KG1 (cell line): Measurements from ENCODE around the gene UGT1A6.

Experiments
- DNase-seq: peaks from one replicate; lab custom pipeline; 2025; lab: John Stamatoyannopoulos, UW

The UGT1A6 gene

DNA sequence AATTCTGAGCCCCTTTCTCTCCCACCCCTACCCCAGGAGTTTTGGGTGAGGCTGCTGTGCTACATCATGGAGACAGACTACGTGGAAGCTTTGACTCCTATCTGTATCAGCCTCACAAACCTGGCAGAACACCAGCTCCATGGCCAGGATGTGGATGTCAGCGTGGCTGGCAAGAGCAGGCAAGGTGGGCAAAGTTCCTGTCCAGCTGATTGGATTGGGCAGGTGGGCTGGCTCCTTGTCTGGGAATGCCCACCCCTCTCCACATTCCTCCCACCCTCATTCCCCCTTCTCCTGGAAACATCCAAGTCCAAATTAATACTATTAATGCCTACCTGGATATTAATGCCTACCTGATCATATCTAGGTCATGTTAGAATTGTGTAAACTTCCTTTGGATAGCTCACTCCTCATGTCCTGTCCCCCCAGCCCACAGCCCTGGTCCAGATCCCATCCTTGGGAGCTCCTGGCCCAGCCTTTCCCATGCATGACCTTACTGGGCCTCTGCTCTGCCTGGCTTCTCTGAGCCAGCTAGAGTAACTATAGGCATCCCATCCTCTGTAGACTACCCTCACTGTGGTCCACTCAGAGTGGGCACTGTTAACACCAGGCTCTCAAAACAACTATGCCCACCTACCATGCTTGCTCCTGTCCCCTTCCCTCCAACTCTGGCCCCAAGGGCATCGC is 109.6 kb downstream of the UGT1A6 start:
- DNase-seq = no peak

- no peak for DNase-seq
Observed at GRCh38 chr2:233803292-233803911, 110.7 kb downstream of the UGT1A6 start.

DNA sequence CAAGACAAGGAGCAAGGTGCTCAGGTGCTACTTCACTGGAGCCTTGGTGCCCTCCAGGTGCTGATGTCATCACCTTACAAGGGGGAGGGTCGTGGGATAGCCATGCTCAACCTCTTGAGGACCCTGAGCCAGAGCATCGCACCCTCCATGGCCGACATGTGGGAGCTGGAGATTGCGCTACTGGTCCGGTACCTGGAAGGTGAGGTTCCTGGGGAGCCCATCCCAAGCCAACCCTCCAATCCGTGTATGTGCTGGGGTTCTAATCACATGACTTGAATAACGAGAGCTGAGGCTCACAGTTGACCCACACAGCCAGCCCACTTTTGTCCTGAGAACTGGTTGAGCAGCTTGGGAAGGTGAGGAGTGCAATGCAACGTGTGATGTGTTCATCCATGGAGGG is 111.3 kb downstream of the UGT1A6 start:
- no peak for DNase-seq

DNA sequence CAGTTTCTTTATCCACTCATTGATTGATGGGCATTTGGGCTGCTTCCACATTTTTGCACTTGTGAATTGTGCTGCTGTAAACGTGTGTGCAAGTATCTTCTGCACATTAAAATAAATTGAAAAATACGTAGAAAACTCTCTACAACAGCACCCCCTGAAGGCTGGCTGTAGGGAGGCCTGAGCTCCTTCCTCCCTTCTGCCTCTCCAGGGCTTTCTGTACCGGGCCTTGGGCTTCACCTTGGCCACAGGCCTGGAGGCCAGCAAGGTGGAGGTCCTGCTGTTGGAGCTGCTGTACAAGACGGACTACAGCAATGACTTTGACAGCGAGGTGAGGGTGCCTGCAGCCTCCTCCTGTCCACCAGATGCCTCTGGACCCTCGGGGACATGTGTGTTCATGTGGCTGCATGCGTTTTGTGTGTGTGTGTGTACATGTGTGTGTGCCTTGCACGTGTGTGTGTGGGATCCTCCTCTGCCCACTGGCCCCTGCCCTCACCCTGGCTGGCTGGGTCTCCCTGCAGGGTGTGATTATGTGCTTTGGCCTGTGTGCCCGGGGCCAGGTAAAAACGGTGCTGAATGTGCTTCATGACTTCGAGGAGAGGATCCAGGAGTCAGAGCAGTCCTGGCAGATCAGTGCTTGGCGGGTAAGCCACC is 114.7 kb downstream of the UGT1A6 start:
- DNase-seq = no peak

DNA sequence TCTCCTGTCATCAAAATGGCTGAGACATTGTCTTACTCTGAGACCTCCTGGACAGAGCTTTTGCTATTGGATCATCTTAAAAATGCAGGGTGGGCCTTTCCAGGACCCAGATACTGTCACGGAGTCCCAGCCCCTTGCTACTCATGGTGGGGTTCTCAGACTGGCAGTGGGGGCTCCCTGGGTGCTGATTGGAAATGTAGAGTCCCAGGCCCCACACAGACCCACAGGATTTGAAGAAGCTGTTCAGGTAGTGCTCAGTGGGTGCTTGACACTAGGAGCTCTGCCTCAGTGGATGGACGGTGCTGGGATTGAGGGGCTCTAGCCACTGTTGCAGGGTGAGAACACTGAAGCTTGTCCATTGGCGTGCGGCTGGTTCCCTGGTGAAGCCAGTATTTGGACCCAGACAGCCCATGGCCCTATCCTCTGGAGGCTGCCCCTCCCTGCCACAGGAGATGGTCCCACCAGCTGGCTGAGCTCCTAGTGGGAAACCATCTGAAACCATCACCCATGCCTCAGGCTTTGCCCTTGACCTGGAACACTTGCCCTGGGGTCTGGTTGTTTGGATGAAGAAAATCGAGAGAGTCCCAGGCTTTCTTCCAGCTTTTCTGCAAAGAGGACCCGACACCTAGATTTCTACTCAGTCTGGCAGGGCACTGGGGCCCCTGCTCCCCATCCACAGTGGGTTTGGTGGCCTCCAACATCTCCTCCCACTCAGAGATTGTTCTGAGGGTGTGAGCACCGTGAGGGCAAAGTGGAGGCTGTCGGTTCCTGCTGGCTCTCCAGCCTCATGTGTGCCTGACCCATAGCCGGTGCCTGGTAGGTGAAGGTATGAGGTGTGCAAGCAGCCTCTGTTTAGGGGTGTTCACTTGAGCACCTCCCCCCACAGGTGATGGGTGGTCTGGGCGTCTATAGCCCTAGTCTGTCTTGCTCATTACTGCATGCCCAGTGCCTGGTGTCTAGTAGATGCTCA is 115.6 kb downstream of the UGT1A6 start:
- DNase-seq = no peak

DNA sequence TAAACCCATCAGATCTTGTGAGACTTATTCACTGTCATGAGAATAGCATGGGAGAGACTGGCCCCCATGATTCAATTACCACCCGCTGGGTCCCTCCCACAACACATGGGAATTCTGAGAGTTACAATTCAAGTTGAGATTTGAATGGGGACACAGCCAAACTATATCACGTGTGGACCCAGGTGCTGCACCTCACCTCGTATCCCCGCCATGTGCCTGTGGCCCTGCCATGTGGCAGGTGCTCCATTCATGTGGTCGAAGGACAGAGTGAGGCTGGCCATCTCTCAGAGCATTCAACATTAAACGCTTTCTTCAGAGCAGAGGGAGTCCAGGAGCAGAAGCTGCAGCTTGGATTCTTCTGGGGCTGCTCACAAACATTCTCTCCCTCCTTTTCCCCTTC is 117.7 kb downstream of the UGT1A6 start:
- DNase-seq = no peak

- DNase-seq = no peak
Observed at GRCh38 chr2:233811087-233811486, 118.4 kb downstream of the UGT1A6 start.

DNA sequence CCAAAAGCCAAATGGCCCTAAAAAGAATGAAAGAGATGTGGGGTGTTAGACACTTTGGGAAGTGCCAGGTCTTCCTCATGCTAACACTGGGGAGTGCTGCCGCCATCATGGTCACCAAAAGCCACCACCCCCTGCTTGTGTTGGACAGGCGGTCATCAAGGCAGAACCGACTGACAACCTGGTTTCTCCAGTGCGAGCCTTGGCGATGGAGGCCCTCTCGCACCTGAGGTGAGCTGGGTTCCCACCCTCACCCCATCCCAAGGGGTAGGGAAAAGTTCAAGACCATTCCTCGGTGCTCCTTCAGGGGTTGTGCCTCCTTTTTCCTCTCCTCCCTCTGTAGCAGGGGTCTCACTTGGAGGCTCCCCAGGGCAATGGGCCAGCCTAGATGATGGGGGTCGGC is 119.0 kb downstream of the UGT1A6 start:
- DNase-seq = no peak

DNA sequence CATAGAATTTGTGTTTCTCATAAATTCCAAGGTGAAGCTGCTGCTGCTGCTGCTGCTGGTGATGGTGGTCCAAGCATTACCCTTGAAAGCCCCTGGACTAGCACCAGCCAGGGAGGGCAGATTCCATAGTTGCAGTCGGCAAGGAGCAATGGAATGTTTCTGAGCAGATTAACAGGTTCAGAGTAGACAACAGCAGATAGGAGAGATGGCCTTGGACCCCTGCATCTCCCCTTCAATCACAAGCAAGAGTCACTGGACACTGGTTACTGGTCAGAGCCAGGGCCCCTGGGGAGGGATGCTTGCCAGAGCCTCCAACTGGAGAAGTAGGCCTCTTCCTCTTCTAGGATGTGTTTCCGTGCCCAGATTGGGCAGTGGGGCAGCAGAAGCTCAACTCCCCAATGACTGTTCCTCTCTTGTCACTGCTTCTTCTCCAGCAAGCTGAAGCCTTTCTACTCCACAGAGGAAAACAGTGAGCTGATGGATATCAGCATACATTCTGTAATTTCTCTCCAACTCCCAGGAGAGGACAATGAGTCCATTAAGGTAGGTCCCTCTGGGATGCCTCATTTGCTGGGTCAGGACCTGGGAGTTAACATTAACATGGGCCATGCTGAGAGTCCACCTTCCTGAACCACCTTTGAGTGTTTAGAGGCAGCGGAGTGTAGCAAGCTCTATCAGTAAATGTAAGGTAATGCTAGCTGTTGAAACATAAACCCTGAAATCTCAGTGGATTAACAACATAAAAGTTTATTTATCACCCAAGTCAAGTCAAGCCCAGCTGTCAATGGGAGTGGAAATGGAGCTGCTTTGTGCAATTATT is 120.8 kb downstream of the UGT1A6 start:
- DNase-seq = no peak

- DNase-seq = no peak
Observed at GRCh38 chr2:233814056-233814835, 121.6 kb downstream of the UGT1A6 start.

GRCh38 chr2:233815861-233816260 is 123.2 kb downstream of the UGT1A6 start:
- DNase-seq = no peak

GRCh38 chr2:233816334-233816733 is 123.6 kb downstream of the UGT1A6 start:
- DNase-seq = no peak

DNA sequence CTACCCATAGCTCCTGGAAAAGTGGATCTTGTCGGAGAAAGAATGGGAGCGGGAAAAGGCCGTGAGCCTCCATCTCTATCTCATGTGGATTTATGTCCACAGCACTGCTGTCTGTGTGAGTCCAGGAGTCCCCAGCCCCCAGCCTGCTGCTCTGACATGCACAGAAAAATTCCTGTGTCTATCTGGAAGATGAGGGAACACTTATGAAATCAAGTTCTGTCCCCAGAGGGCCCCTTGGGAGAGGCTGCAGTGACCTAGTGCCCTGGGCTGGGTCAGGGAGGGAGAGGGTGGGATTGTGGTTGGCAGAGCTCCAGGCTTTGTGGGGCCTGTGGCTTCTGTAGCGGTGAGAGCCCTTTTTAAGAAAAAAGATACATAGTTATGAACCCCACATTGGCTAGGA is 124.1 kb downstream of the UGT1A6 start:
- DNase-seq = no peak

GRCh38 chr2:233817361-233817911 is 124.7 kb downstream of the UGT1A6 start:
- no peak for DNase-seq

GRCh38 chr2:233817995-233818638 is 125.4 kb downstream of the UGT1A6 start:
- DNase-seq = no peak

- no peak for DNase-seq
Observed at GRCh38 chr2:233818639-233819621, 126.2 kb downstream of the UGT1A6 start.

DNA sequence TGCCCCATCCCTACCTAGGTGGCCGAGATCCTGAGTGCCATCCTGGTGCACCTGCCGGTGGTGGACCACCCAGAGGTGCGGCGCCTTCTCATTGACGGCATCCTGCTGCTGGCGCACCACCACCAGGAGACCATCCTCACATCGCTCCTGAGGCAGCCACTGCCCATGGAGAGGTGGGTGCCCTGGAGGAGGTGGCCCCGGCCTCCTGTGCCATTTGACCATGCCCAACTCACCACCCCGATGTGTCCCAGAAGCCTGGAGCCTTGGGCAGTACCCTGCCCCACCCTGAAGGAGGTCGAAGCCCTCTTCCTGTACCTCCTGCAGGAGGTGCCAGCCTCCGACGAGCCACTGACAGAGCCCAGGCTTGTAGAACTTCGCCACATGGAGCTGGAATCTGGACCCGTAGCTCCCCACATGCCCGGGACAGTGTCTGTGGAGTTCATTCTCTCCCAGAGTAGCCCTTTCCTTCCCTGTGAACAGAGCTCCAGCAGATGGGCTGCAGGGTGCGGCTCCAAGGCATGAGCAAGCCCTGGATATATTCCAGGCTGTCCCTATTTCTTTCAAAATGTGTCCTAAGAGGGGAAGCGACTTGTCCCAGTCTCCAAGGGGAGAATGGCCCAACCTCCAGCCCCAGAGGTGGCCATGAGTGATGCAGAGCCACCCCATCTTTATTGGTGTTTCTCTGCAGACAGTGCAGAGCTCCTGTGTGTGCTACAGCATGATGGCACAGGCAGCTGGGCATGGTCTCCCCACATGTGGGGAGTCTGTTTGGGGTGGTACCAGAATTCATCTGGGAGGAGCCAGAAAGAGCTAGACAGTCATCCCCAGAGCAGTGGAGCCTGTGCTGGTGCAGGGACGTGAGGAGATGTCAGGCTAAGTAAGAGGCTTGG is 127.4 kb downstream of the UGT1A6 start:
- no peak for DNase-seq

- DNase-seq = no peak
Observed at GRCh38 chr2:233820774-233821105, 128.1 kb downstream of the UGT1A6 start.
